GM18526 (cell line): ENCODE results near the gene AARSD1.

Experiments
- POLR2A ChIP-seq: IDR thresholded peaks from 3 replicates; pipeline ENCODE4 v1.6.1; 2011; ENCODE audit not compliant: insufficient read length; ENCODE audit errors: extremely low read depth

The AARSD1 gene

GRCh38 chr17:42944211-42944610, 20.0 kb downstream of the AARSD1 start:
- TF ChIP-seq POLR2A, result no peak

GRCh38 chr17:42937712-42938596, 26.3 kb downstream of the AARSD1 start:
- TF ChIP-seq POLR2A, result no peak

GRCh38 chr17:42929497-42929844, 34.8 kb downstream of the AARSD1 start:
- no peak for TF ChIP-seq POLR2A

DNA sequence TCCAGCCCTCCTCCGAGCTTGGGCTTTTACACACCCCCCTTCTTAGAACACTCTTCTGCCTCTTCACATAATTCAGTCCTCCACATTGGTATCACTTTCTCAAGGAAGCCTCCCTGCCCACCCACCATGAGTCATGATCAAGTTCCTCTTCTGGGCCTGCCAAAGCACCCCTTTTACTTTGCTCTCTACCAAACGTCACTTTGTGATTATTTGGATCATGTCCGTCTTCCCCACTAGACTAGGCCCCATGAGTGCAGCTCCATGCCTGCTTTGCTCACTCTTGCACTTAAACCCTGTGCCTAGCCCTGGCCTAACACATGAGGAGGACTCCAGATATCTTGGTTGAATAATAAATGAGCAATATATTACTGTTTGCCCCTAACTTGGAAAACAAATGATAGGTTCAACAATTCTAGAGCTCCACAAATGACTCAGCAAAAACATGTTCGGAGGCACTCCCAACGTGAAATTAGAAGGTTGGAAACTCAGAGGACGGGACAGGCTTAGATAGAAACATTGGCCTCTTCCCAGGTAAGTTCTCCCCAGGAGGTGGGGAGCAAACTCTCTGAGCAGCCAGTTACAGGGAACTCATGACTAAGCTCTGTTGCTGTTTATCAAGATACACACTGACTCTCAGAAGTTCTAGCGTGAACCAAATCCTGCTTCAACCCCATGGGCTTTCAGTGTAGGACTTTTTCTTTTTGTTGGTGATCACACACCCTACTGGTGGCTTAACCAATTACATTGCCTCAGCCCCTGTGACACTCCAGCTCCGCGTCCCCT, 35.3 kb downstream of the AARSD1 start:
- TF ChIP-seq POLR2A, result no peak

GRCh38 chr17:42924891-42925290, 39.4 kb downstream of the AARSD1 start:
- no peak for TF ChIP-seq POLR2A

- TF ChIP-seq POLR2A, result no peak
These were observed 42.0 kb downstream of the AARSD1 start for GRCh38 chr17:42922294-42922693.

DNA sequence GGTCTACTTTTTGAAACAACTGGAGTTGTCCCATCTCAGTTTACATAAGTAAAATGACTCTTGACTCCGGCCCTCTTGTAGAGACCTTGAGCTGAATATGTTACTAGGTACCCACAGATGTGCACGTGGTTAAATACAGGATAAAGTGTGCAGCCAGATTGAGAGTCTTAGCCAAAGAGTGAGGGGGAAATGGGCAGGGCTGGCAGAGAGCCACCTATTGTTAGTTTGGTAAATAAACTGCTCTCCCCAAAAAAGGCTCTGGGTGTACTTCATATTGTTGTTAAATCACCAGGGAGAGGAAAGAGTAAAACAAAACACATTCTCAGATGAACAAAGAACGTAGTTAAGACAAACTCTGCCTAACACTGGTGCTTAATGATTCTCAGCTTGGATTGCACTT, 43.3 kb downstream of the AARSD1 start:
- TF ChIP-seq POLR2A, result no peak

DNA sequence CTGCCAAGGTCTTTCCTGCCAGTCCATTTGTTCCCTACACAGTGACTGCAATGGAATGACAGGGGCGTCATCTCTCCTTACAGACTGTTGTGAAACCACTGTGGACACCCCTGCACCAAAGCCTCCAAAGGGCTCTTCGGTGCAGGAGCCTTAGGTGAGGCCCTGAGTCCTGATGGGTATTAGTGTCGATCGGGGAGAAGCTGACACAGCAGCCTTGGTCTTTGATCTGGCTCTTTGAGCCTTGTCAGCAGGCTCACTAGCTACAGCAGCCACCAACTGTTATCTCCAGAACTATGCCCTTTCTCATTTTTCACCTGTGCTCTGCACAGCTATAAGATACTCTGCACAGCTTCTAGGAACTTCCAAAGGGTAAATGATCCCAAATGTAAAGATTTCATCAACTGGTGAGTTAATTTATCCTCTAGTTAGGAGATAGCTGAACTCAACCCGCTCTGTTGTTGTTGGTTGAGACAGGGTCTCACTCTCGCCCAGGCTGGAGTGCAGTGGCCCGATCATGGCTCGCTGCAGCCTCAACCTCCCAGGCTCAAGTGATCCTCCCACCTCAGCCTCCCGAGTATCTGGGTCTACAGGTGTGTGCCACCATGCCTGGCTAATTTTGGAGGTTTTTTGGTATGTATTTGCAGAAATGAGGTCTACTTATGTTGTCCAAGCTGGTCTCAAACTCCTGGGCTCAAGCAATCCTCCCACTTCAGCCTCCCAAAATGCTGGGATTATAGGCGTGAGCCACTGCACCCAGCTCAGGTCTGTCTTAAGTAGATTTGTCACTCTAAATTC, 44.0 kb downstream of the AARSD1 start:
- no peak for TF ChIP-seq POLR2A

DNA sequence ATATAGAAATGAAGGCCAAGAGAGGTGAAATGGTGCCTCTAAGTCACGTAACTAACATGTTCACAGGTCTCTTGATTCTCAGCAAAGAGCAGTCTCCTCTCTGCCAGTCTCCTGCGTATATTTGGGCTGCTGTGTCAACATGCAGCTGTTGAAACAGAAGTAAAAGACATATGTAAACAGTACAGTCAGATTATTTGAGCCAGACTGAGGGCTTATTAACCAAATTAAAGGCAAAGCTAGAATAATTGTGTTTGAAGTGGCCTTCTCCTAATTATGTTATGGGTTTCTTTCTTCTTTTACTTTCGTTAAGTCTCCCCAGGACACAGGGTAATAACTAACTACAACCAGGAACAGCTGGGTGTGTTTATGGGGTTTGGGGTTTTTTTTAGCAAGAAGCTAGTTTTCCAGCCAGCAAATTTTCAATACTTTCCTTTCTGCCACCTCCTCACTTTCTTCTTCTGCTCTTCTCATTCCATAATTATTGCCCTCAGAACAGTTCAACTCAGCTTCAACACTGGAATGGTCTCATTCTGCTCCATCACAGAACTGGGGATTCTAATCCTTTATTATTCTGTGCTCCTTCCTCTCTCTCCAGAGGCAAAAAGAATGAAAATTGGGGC, 45.2 kb downstream of the AARSD1 start:
- TF ChIP-seq POLR2A, result no peak

GRCh38 chr17:42917236-42917603, 47.0 kb downstream of the AARSD1 start:
- no peak for TF ChIP-seq POLR2A

- TF ChIP-seq POLR2A, result no peak
These were observed 50.2 kb downstream of the AARSD1 start for GRCh38 chr17:42913981-42914617.

DNA sequence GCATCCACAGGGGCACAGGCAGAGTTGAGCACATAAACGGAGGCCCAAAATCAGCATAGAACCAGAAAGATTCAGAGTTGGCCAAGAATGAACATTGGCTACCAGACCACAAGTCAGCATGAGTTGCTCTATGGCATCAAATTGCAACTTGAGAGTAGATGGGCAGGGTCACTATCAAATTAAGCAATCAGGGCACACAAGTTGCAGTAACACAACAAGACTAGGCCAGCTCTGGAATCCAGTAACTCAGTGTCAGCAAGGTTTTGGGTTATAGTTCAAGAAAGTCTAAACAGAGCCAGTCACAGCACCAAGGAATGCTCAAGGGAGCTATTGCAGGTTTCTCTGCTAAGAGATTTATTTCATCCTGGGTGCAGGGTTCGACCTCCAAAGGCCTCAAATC, 50.7 kb downstream of the AARSD1 start:
- no peak for TF ChIP-seq POLR2A

DNA sequence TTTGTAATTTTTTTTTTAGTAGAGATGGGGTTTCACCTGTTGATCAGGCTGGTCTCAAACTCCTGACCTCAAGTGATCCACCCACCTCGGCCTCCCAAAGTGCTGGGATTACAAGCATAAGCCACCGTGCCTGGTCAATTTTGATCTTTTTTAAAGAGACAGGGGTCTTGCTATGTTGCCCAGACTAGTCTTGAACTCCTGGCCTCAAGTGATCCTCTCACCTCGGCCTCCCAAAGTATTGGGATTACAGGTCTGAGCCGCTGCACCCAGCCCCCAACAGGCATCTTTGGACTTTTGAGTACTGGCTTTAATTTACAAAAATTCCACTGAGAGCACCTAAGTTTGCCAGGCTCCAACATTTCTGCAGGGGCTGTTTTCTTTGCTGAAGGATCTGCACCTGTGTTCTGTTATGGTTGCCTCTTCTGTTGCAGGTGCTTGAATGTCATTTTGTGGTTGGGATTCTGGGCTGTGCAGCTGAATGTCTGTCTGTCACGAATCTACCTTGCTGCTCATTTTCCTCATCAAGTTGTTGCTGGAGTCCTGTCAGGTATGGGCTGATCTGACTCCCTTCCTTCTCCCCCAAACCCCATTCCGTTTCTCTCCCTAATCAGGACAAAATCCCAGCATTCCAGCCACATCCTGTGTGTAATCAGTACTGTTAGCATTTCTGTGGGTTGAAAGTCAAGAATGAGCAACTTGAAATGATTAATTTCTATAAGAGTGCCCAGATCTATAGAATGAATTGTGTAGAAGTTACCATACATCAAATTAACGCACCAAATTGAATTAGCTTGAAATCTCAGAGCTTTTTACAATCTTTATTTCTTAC, 55.2 kb downstream of the AARSD1 start:
- TF ChIP-seq POLR2A, result no peak
